T47D (cell line): Measurements from ENCODE around the gene OXCT1.
"Not testable (repeated sequence)": the region's sequence is repeated elsewhere in the genome, so short reads cannot be mapped to it uniquely, and the experiment has no call there.

Experiments
- DNase-seq, 2 experiments: peaks; one replicate each; pipeline versions ENCODE4 v3.0.0 to v3.0.0-alpha.2; 2011 to 2012; ENCODE audit warnings: low read depth in 1 of 2, low spot score in 1 of 2
- JUND ChIP-seq: IDR thresholded peaks from 2 replicates; pipeline ENCODE4 v1.6.1; 2012; ENCODE audit warnings: low read depth
- in situ Hi-C: cut with HindIII; loops from 2 replicates; pipeline ENCODE4 v1.10.0; 2016; ENCODE audit warnings: low sequenced_read_pairs, low pct_unique_long_range_greater_than_20kb

OXCT1 gene

GRCh38 chr5:41856644-41857491 is 13.4 kb downstream of the OXCT1 start:
- no peak for TF ChIP-seq JUND
- in situ Hi-C loops: no loop called here
- DNase-seq: peak; percentile 50 to 86

- DNase-seq: no peak
- TF ChIP-seq JUND: no peak
- in situ Hi-C loops: no loop called here
Observed at GRCh38 chr5:41852293-41852692, 17.9 kb downstream of the OXCT1 start.

- TF ChIP-seq JUND: no peak
- in situ Hi-C loops: no loop called here
- no peak for DNase-seq
Observed at GRCh38 chr5:41851116-41851515, 19.1 kb downstream of the OXCT1 start.

GRCh38 chr5:41848983-41849382 is 21.2 kb downstream of the OXCT1 start:
- TF ChIP-seq JUND: no peak
- no peak for DNase-seq
- in situ Hi-C loops: no loop called here

GRCh38 chr5:41845751-41846150 is 24.5 kb downstream of the OXCT1 start:
- in situ Hi-C loops, DNase-seq: not testable (repeated sequence)

- in situ Hi-C loops: no loop called here
- DNase-seq: no peak
Observed at GRCh38 chr5:41844502-41844901, 25.7 kb downstream of the OXCT1 start.

GRCh38 chr5:41843456-41844370 is 26.5 kb downstream of the OXCT1 start:
- in situ Hi-C loops: no loop called here
- peak in 1 of 2 experiments; percentile 77 for DNase-seq
- TF ChIP-seq JUND: no peak

More at GRCh38 chr5:41844502-41844901, 25.7 kb downstream of the OXCT1 start:
- no peak for TF ChIP-seq JUND

- DNase-seq: no peak
- TF ChIP-seq JUND: no peak
- in situ Hi-C loops: no loop called here
Observed at GRCh38 chr5:41842777-41843176, 27.4 kb downstream of the OXCT1 start.

GRCh38 chr5:41841325-41841724 is 28.9 kb downstream of the OXCT1 start:
- DNase-seq: no peak
- no peak for TF ChIP-seq JUND
- in situ Hi-C loops: no loop called here

GRCh38 chr5:41840251-41840650 is 30.0 kb downstream of the OXCT1 start:
- no peak for DNase-seq
- in situ Hi-C loops: no loop called here
- TF ChIP-seq JUND: no peak

- no peak for DNase-seq
- no peak for TF ChIP-seq JUND
- in situ Hi-C loops: no loop called here
Observed at GRCh38 chr5:41837793-41838192, 32.4 kb downstream of the OXCT1 start.

GRCh38 chr5:41835645-41836044 is 34.6 kb downstream of the OXCT1 start:
- peak in 1 of 2 experiments; percentile 25 for DNase-seq
- TF ChIP-seq JUND: no peak
- in situ Hi-C loops: no loop called here

GRCh38 chr5:41834506-41834905 is 35.7 kb downstream of the OXCT1 start:
- DNase-seq: no peak
- in situ Hi-C loops: no loop called here
- no peak for TF ChIP-seq JUND
